Neuronal stem cell (in vitro differentiated cells): ENCODE data around the gene CHST15.

Source experiments
- DNase-seq: peaks from one replicate; pipeline ENCODE4 v3.0.0-alpha.2; 2013; ENCODE audit warnings: low spot score
- H2AFZ ChIP-seq: one replicate; pipeline ENCODE4 v1.6.1; 2013; ENCODE audit warnings: mild to moderate bottlenecking, low read length, inconsistent platforms
- H2AK5ac ChIP-seq: 2 replicates; pipeline ENCODE4 v1.6.1; 2013; ENCODE audit warnings: low read depth, mild to moderate bottlenecking, inconsistent platforms, low read length, moderate library complexity, mixed read lengths
- H2BK120ac ChIP-seq: 2 replicates; pipeline ENCODE4 v1.6.1; 2013; ENCODE audit warnings: low read depth, mild to moderate bottlenecking, inconsistent platforms, low read length, moderate library complexity, mixed read lengths
- H2BK12ac ChIP-seq: one replicate; pipeline ENCODE4 v1.6.1; 2013; ENCODE audit warnings: low read length, inconsistent platforms
- H2BK15ac ChIP-seq: 2 replicates; pipeline ENCODE4 v1.6.1; 2013; ENCODE audit warnings: mild to moderate bottlenecking, low read length, inconsistent platforms, mixed read lengths
- H2BK5ac ChIP-seq: one replicate; pipeline ENCODE4 v1.6.1; 2013; ENCODE audit warnings: inconsistent platforms, mild to moderate bottlenecking, low read length, moderate library complexity
- H3K14ac ChIP-seq: one replicate; pipeline ENCODE4 v1.6.1; 2013; ENCODE audit warnings: low read length, inconsistent platforms
- H3K18ac ChIP-seq: 2 replicates; pipeline ENCODE4 v1.6.1; 2013; ENCODE audit warnings: low read length, inconsistent platforms
- H3K23ac ChIP-seq: 2 replicates; pipeline ENCODE4 v1.6.1; 2013; ENCODE audit warnings: low read depth, mild to moderate bottlenecking, mixed read lengths, low read length, inconsistent platforms; ENCODE audit not compliant: poor library complexity
- H3K27ac ChIP-seq: replicated peaks from 3 replicates; pipeline ENCODE4 v1.5.1; 2013; ENCODE audit warnings: low read length, inconsistent platforms
- H3K27me3 ChIP-seq, 3 experiments: 2 replicates each; pipeline ENCODE4 v1.6.1; 2013; ENCODE audit warnings: low read length in 3 of 3, mild to moderate bottlenecking in 2 of 3, inconsistent platforms in 1 of 3, low read depth in 1 of 3, mixed read lengths in 1 of 3, moderate library complexity in 1 of 3; ENCODE audit not compliant: control insufficient read depth in 3 of 3, insufficient read depth in 3 of 3
- H3K36me3 ChIP-seq, 2 donors: replicated peaks in 1 of 2; 2 replicates each; pipeline ENCODE4 v1.6.1; 2013; ENCODE audit warnings: low read length in 2 of 2; ENCODE audit not compliant: control insufficient read depth in 2 of 2, insufficient read depth in 2 of 2
- H3K4ac ChIP-seq: 2 replicates; pipeline ENCODE4 v1.6.1; 2013; ENCODE audit warnings: inconsistent platforms, mild to moderate bottlenecking, low read length, moderate library complexity
- H3K4me1 ChIP-seq, 2 donors: 1 replicate in 1 of 2; 2 replicates in 1 of 2; pipeline ENCODE4 v1.6.1; 2013; ENCODE audit warnings: low read length in 2 of 2, low read depth in 1 of 2; ENCODE audit not compliant: control insufficient read depth in 2 of 2, insufficient read depth in 1 of 2
- H3K4me2 ChIP-seq: one replicate; pipeline ENCODE4 v1.6.1; 2013; ENCODE audit warnings: mild to moderate bottlenecking, low read length, inconsistent platforms; ENCODE audit not compliant: insufficient read depth, poor library complexity, severe bottlenecking
- H3K4me3 ChIP-seq, 2 donors: 2 replicates each; pipeline ENCODE4 v1.5.1; 2013; ENCODE audit warnings: low read length in 2 of 2, mild to moderate bottlenecking in 2 of 2, inconsistent platforms in 1 of 2, moderate library complexity in 1 of 2
- H3K79me1 ChIP-seq: one replicate; pipeline ENCODE4 v1.6.1; 2013; ENCODE audit warnings: low read depth, mild to moderate bottlenecking, inconsistent platforms, low read length, moderate library complexity
- H3K9ac ChIP-seq: one replicate; pipeline ENCODE4 v1.6.1; 2013; ENCODE audit warnings: mild to moderate bottlenecking, low read depth, low read length, inconsistent platforms; ENCODE audit not compliant: poor library complexity
- H3K9me3 ChIP-seq, 2 donors: replicated peaks in 1 of 2; 2 replicates each; pipeline versions ENCODE3 to v1.6.1; 2013; ENCODE audit warnings: low read length in 2 of 2, mild to moderate bottlenecking in 2 of 2, inconsistent platforms in 1 of 2, low read depth in 1 of 2, mixed read lengths in 1 of 2, moderate library complexity in 1 of 2; ENCODE audit not compliant: control insufficient read depth in 2 of 2, insufficient read depth in 1 of 2
- H4K8ac ChIP-seq: one replicate; pipeline ENCODE4 v1.6.1; 2013; ENCODE audit warnings: low read depth, mild to moderate bottlenecking, inconsistent platforms, low read length, moderate library complexity
- H4K91ac ChIP-seq: one replicate; pipeline ENCODE4 v1.6.1; 2013; ENCODE audit warnings: low read length, low read depth, mild to moderate bottlenecking, inconsistent platforms; ENCODE audit not compliant: poor library complexity
- WGBS, 2 donors: extraction: QIAGEN DNeasy Blood & Tissue Kit; methylation state at CpG; one replicate each; pipeline ENCODE4 v1.1.7; 2013; ENCODE audit warnings: missing lambda C conversion rate in 2 of 2, mixed read lengths in 1 of 2; ENCODE audit not compliant: insufficient read length in 2 of 2, insufficient replicate concordance in 1 of 2; ENCODE audit errors: extremely low coverage in 2 of 2; 5-methylcytosine and 5-hydroxymethylcytosine counted together

CHST15 gene

GRCh38 chr10:124007773-124008145 lies 85.6 kb downstream of the CHST15 start:
- Histone ChIP-seq H4K91ac (no peak overlapping the region), H3K4me1 (peaks cover 0 to 8% of the 10 kb centered on the region in 2 donors), H3K4me3 (no peak overlapping the region), H2AFZ (no peak overlapping the region), H4K8ac (no peak overlapping the region), H3K79me1 (no peaks in the 10 kb centered on the region), H3K18ac (no peak overlapping the region), H2BK5ac (no peak overlapping the region), H2AK5ac (no peak overlapping the region), H3K27me3 (no peaks in the 10 kb centered on the region), H3K9me3 (no peaks in the 10 kb centered on the region), H2BK120ac (no peak overlapping the region), H2BK15ac (no peak overlapping the region), H3K27ac (no peak overlapping the region), H3K4me2 (no peak overlapping the region), H3K36me3 (peaks cover 0 to 50% of the 10 kb centered on the region in 2 donors), H3K23ac (no peak overlapping the region), H3K9ac (no peak overlapping the region), H2BK12ac (no peak overlapping the region), H3K14ac (no peak overlapping the region), H3K4ac (no peak overlapping the region)
- WGBS, 2 donors: no CpG with 5 or more reads among the region's 8 CpGs
- DNase-seq: no peak

- no peak for DNase-seq
- no peak overlapping the region for H2BK5ac ChIP-seq
- peaks cover 0 to 8% of the 10 kb centered on the region in 2 donors for H3K4me1 ChIP-seq
- H3K9ac ChIP-seq: no peak overlapping the region
- H2BK120ac ChIP-seq: no peak overlapping the region
- H3K27ac ChIP-seq: no peak overlapping the region
- H2BK12ac ChIP-seq: no peak overlapping the region
- H3K36me3 ChIP-seq: peaks cover 0 to 46% of the 10 kb centered on the region in 2 donors
- no peak overlapping the region for H4K91ac ChIP-seq
- peak overlapping the region; percentile 24 for H3K18ac ChIP-seq
- no peaks in the 10 kb centered on the region for H3K79me1 ChIP-seq
- H2AFZ ChIP-seq: no peak overlapping the region
- H3K23ac ChIP-seq: no peak overlapping the region
- H3K27me3 ChIP-seq: no peaks in the 10 kb centered on the region
- H2BK15ac ChIP-seq: no peak overlapping the region
- no peak overlapping the region for H3K14ac ChIP-seq
- H3K4ac ChIP-seq: no peak overlapping the region
- no peak overlapping the region for H2AK5ac ChIP-seq
- no peak overlapping the region for H3K4me2 ChIP-seq
- H3K4me3 ChIP-seq: peak overlapping the region in 1 of 2 donors; percentile 12
- H4K8ac ChIP-seq: no peak overlapping the region
- WGBS, 2 donors: no CpG with 5 or more reads among the region's 16 CpGs
- no peaks in the 10 kb centered on the region for H3K9me3 ChIP-seq
Measured at GRCh38 chr10:124007102-124007772, 86.2 kb downstream of the CHST15 start.

- H2AFZ ChIP-seq: no peak overlapping the region
- peaks cover 0 to 8% of the 10 kb centered on the region in 2 donors for H3K4me1 ChIP-seq
- no peak overlapping the region for H2AK5ac ChIP-seq
- H3K9ac ChIP-seq: no peak overlapping the region
- no peak overlapping the region for H3K27ac ChIP-seq
- no peaks in the 10 kb centered on the region for H3K27me3 ChIP-seq
- WGBS, 2 donors: no CpG with 5 or more reads among the region's 7 CpGs
- H4K8ac ChIP-seq: no peak overlapping the region
- H2BK15ac ChIP-seq: no peak overlapping the region
- no peak overlapping the region for H2BK12ac ChIP-seq
- H3K79me1 ChIP-seq: no peaks in the 10 kb centered on the region
- H2BK120ac ChIP-seq: no peak overlapping the region
- H3K18ac ChIP-seq: peak overlapping the region; percentile 73
- no peak overlapping the region for H4K91ac ChIP-seq
- H3K4ac ChIP-seq: no peak overlapping the region
- no peak overlapping the region for H3K4me2 ChIP-seq
- DNase-seq: no peak
- H2BK5ac ChIP-seq: no peak overlapping the region
- no peaks in the 10 kb centered on the region for H3K9me3 ChIP-seq
- peaks cover 0 to 44% of the 10 kb centered on the region in 2 donors for H3K36me3 ChIP-seq
- H3K4me3 ChIP-seq: no peak overlapping the region
- H3K23ac ChIP-seq: no peak overlapping the region
- H3K14ac ChIP-seq: no peak overlapping the region
Measured at GRCh38 chr10:124006526-124006925, 86.9 kb downstream of the CHST15 start.

GRCh38 chr10:124005991-124006392 lies 87.4 kb downstream of the CHST15 start:
- H2AFZ ChIP-seq: no peak overlapping the region
- peaks cover 0 to 44% of the 10 kb centered on the region in 2 donors for H3K36me3 ChIP-seq
- H4K8ac ChIP-seq: no peak overlapping the region
- WGBS, 2 donors: no CpG with 5 or more reads among the region's 12 CpGs
- H3K79me1 ChIP-seq: no peaks in the 10 kb centered on the region
- H3K18ac ChIP-seq: no peak overlapping the region
- H3K4ac ChIP-seq: no peak overlapping the region
- H3K4me1 ChIP-seq: peaks cover 0 to 8% of the 10 kb centered on the region in 2 donors
- H3K27me3 ChIP-seq: no peaks in the 10 kb centered on the region
- no peak overlapping the region for H4K91ac ChIP-seq
- no peak overlapping the region for H3K14ac ChIP-seq
- H3K9me3 ChIP-seq: no peaks in the 10 kb centered on the region
- no peak for DNase-seq
- H3K23ac ChIP-seq: no peak overlapping the region
- H2BK15ac ChIP-seq: no peak overlapping the region
- H2BK12ac ChIP-seq: no peak overlapping the region
- no peak overlapping the region for H3K9ac ChIP-seq
- no peak overlapping the region for H3K4me3 ChIP-seq
- H2BK5ac ChIP-seq: no peak overlapping the region
- no peak overlapping the region for H3K27ac ChIP-seq
- H2AK5ac ChIP-seq: no peak overlapping the region
- H3K4me2 ChIP-seq: no peak overlapping the region
- no peak overlapping the region for H2BK120ac ChIP-seq
